ENCODE data around the gene KRT79.

- TF ChIP-seq BACH2 (CRISPR knock-in tag; IDR thresholded peaks at IDR 0.05; ENCODE audit: borderline replicate concordance) (no peak), ARNTL (CRISPR knock-in tag; IDR thresholded peaks at IDR 0.05; ENCODE audit: borderline replicate concordance, low read depth) (no peak), TSHZ2 (CRISPR knock-in tag; IDR thresholded peaks at IDR 0.05) (no peak), RARB (CRISPR knock-in tag; IDR thresholded peaks at IDR 0.05) (no peak)
These were observed 57.2 kb downstream of the KRT79 start, which contains the start of gene KRT76 for GRCh38 chr12:52776913-52777395.

All from SK-N-SH treated with all-trans-retinoic acid at 6 μM for 48 hours (cell line).